ENCODE results near the gene ESPN.

The ESPN gene

DNA sequence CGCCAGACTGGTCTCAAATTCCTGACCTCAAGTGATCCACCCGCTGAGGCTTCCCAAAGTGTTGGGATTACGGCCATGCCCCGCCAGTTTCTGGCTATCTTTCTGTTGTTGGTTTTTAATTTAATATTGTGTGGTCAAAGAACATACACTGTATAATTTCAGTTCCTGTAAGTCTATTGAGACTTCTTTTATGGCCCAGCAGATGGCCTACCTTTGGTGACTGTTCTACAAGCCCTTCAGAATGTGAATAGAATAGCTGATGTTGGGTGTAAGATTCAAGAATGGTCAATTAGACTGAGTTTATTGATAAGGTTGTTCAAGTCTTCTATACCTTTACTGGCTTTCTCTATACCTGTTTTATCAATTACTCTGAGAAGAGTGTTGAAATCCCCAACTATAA is 15.5 kb upstream of the ESPN start:
- DNase-seq: peak; percentile 45

DNA sequence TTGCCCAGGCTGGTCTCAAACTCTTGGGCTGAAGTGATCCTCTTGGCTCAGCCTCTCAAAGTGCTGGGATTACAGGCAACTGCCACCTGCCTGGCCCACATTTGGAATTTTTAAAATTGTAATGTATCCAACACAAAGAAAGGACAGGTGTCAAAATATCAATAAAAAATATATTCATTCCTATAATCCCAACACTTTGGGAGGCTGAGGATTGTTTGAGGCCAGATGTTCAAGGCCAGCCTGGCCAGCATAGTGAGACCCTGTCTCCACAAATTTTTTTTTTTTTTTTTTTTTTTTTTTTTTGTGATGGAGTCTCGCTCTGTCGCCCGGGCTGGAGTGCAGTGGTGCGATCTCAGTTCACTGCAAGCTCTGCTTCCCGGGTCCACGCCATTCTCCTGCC is 14.8 kb upstream of the ESPN start:
- no peak for DNase-seq

DNA sequence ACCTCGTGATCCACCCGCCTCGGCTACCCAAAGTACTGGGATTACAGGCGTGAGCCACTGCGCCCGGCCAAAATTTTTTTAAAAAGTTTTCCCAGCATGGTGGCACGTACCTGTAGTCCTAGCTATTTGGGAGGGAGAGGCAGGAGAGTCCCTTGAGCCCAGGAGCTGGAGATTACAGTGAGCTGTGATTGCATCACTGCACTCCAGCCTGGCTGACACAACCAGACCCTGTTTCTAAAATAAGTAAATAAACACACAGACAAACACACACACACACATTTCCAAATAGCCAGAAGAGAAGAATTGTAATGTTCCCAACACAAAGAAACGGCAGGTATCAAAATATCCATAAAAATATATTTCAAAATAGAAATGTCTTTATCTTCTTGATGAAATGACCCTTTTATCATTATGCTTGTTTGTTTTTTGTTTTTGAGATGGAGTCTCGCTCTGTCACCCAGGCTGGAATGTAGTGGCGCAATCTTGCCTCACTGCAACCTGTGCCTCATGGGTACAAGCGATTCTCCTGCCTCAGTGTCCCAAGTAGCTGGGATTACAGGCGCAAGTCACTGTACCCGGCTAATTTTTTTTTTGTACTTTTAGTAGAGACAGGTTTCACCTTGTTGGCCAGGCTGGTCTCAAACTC is 14.2 kb upstream of the ESPN start:
- no peak for DNase-seq

DNA sequence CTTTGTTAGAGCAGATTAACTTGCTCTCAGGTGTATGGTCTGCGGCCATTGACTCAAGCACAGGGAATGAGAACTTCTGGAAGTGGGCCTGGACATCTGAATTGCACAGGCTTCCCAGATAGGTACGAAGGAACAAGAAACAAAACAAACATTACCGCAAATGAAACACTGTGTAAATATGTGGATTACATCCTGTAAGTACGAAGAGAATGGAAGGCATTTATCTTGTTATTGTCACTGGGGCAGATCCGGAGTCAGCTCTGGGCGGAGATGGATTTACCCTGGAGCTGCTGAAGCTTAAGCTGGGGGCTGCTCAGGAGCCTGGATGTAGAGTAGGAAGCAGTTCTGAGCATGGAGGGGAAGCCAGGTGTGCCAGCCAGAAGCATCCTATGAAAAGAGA is 11.7 kb upstream of the ESPN start:
- no peak for DNase-seq

DNA sequence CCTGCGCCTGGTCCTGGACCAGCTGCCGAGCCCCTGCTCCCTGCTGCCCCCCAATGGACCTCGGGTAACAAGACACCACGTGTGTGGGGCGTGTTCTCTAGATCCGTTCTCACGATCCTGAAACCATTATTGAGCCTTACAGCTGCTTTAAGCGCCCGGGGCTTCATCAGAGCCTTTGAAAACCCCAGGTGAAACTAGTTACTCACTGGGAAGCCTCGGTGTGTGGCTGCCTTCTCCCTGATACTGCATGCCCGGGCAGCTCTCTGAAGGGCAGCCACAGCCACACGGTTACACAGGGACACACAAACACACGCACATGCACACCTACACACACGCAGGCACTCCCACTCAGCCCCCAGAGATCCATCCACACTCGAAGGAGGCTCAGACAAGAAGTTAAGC is 10.1 kb upstream of the ESPN start:
- peak; percentile 36 for DNase-seq

DNA sequence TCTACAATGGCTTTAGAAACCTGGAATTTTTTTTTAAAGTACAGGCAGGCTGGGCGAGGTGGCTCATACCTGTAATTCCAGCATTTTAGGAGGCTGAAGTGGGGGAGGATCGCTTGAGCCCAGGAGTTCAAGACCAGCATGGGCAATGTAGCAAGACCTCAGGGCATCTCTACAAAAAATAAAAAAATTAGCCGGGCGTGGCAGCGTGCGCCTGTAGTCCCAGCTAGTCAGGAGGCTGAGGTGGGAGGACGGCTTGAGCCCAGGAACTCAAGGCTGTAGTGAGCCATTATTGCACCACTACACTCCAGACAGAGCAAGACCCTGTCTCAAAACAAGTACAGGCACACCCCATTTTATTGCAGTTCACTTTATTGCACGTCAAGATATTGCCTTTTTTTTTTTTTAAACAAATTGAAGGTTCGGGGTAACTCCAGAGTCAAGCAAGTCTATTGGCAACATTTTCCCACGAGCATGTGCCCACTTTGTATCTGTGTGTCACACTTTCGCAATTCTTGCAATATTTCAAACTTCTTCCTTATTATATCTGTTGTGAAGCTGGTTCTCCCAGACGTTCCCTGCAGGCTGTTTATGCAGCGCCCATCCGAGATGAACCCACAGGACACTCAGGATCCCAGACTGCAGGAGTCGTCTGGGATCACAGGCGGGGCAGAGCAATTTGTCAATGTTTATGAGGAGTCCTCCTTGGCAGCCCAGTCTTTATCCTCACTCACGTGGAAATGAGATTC is 9.5 kb upstream of the ESPN start:
- peak; percentile 55 for DNase-seq

DNA sequence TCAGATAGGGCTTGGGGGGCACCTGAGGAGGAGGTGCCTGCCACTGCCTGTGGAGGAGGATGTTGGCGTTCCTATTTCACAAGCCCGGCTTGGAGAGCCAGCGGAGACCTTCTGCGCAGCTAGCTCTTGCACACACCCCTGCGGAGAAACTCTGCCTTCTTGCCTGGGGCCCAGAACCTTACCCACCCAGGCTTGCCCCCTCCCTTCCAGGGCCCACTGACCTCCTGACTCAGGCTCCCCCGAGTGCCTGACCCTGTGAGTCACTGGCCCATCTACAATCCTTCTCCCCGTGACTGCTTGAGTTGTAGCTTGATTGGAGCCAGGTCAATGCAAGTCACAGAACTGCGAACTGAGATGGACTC is 8.3 kb upstream of the ESPN start:
- no peak for DNase-seq

DNA sequence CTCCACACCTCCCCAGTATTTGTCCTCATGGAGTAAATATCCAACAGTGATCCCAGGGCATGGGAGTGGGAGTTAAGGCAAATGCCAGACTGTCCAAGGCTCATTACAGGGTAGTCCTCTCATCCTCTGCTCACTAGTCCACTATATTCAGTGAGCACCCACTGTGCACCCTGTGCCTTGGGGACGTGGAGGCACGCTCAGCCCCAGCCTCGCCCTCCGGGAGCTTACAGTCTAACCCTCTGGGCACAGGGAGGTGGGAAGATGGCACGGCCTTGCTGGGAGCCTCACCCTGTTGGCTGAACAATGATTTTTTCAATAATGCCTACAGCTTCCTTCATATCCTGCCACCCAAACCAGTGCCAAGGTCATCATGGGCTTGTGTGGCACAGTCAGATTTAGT is 7.7 kb upstream of the ESPN start:
- DNase-seq: no peak

DNA sequence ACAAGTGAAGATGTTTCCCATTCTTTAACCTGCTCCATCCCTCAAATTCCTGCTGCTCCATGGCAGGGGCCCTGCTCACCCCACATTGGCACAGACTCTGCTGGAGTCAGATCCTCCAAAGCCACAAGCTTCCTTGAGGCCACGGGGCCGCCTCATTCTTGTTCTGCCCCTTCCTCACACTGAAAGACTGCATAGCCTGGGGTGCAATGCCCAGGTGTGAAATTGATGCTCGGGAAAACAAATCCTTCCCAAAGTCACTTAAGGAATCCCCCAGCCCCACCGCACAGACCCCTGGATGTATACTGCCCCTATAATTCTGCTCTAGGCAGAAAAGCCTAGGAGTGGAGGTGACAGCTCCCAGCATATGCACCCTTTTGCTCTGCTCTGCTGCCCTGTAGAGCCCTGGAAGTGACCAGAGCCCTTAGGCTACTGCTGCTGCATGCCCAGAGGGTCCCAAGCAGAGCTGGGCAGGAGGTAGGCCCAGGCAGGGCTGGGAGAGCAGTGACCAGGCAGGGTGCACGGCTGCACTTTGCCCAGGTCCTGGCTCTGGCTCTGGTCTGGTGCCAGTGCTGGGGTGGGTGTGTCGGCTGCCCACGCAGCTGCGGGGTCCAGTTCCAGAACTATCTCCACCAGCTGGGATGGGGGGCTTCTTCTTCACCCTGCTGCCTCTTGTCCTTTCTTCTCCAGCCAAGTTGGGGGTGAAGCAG is 6.5 kb upstream of the ESPN start:
- DNase-seq: no peak

DNA sequence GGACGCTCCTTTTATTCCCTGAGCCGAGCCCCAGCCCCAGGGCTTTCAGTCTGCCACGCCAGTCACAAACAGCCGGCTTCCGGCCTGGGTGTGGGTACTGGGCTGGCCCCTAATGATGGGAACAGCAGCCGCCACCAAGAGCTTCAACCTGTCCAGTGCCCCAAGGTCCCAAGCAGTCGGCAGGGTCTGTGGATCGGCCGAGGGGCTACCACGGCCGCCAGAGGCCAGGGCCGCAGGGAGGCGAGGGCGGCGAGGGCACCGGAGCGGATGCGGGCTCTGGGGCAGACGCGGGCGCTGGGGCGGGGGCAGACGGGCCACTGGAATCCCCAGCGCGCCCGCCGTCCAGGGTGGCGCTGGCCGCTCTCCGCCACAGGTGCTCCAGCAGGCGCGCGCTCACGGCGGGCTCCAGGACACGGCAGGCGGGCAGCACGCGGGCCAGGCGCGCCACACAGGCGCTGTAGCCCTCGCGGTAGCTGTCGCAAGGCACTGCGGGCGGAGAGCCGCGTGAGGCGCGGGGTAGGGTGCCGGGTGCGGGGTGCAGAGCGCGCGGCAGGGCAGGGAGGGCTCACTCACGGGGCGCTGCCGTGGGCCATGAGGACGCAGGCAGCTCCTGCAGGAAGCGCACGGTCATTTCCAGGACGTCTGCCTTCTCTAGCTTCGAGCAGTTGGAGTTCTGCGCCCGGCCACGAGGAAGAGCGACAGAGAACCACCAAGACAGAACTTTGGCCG is 5.7 kb upstream of the ESPN start:
- DNase-seq: no peak

DNA sequence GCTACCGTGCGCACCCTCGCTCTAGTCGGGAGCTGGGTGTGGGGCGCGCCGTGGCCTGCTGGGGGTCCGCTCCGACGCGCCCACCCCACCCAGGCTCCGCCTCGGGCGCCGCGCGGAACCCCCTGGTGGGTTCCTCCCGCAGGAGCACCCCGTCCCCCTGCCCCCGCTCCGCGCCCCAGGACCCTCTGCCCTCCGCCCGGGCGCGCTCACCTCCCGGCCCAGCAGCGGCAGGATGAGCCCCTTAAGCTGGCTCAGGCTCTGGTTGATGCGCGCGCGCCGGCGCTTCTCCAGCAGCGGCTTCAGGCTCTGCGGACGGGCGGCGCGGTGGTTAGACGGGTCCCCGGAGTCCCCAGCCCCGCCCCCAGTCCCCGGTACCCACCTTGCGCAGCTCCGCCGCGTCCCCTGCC is 5.2 kb upstream of the ESPN start:
- no peak for DNase-seq

DNA sequence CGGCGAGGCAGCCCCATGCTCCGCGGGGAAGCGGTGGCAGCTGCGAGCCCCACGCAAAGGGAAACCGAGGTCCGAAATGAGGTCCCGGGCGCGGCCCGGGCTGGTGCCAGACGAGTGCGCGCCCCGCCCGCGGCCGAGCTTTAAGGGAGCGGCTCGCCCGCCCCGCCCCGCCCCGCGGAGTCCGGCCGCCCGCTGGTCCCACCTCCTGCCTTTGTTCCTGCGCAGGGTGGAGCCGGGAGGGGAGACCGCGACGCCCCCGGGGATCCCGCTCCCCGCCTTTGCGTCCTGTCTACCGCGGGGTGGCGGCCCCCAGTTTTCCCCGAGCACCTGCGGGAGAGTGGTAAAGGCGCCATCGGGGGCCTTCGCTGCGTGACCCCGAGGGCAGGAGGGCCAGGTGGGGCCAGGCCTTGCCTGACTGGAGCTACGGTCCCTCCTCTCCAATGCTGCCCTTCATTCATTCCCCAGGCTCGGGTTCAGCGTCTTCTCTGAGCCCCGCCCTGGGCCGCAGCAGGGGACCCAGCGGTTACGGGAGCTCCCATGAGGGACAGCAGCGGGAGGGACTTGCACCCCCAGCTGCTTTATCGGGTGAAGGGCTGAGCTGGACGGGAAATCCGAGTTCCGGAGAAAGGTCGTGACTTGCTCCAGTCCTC is 4.6 kb upstream of the ESPN start, which contains the start of gene HES2:
TSS of gene HES2 (minus strand) at position 116 of the 650 bp plus-strand sequence. CDS start at position 17, 99 bp downstream.
- DNase-seq: no peak

DNA sequence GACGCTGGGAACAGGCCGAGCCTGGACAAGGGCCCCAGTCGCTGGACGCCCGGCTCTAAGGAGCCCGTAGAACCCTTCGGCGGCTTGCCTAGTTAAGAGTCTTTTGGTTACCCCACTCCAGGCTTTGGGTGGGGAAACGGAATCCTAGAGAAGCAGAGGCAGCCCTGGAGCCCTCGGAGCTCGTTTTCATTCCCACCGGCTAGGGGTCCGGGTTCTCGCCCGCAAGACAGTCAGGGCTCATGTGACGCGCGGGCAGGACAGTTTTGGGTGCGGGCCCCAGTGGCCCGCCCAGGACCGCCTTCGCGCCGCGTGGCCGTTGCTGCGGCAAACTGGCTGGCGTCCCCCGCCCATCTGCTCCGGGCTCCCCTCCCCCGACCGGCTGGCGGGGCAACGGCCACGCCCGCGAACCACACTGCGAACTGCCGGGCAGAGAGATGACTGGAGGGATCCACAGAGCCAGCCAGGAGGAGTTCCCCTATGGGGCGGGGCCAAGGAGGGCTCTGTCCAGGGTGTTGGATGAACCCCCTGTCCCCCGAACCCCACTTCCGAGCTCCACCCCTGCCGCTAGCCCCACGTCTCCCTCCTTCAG is 4.0 kb upstream of the ESPN start:
- peak; percentile 37 for DNase-seq

DNA sequence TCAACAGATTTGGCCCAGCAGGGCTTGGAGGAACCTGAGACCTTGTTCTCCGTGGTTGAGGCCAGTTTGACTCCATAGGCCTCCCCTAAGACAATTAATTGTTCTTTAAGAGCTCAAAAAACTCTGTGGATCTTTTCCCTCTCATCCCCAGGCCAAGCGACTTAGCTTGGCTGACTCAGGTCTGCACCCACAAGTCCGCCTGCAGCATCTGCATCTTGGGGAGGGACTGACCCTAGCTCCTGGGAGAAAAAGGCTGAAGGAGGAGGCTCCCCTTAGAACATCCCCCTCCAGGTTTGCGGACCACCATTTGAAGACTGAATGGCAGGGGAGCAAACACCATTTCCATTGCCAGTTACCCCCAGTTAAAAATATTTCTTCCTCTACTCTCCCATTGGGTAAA is 3.3 kb upstream of the ESPN start:
- DNase-seq: no peak

DNA sequence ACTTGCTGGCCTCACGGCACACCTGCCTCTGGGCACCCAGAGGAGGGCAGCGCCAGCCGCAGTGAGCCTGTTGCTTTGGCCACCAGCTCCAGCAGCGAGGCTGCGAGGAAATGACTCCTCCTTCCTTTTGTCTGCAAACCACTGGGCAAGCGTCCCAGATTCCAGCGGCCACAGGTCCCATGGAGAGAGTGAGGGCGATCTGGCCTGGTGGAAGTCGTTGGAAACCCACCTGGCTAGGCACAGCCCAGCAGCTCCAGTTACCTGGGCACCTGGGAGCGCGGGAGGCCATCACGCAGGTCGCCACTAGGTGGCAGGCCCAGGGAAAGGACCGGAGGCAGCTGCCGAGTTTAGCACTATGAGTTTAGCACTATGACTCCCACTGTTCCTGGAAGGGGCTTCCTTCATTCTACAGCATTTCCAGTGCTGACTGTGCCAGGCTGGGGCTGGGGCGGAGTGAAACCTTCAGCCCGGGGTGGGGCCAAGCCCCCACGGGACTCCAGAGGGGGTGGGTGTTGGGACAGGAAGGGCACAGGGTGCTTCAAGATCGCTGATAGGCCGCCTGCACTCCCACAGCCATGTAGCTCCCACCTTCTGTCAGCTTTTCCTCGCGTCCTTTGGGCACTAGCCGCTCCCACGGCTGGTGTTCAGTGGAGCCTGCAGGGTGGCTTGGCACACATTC is 1.1 kb upstream of the ESPN start:
- no peak for DNase-seq

DNA sequence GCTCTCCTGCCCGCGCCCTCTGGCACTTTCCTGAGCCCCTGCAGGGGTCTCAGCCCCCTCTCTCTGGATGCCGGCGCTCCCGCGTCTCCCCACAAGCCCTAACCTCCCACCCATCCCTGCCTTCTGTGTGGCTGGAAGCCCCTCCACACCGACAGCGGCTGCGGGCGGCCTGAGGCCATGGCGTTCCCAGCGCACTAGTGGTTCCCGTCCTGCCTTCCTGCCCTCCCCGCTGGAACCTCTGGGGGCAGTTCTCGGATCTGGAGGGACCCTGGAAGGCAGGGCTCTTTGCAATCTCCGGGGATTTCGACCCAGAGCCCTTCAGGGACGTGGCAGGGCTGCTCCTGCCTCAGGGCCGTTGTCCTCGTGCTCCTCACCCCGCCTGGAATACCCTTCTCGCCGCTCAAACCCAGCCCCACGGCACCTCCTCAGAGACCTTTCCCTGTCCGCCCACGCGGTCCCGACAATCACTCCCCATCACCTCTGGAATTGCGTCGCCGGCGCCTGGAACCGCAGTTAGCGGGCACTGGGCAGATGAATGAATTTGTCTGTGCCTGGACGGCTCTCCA is 493 bp upstream of the ESPN start:
- no peak for DNase-seq

DNA sequence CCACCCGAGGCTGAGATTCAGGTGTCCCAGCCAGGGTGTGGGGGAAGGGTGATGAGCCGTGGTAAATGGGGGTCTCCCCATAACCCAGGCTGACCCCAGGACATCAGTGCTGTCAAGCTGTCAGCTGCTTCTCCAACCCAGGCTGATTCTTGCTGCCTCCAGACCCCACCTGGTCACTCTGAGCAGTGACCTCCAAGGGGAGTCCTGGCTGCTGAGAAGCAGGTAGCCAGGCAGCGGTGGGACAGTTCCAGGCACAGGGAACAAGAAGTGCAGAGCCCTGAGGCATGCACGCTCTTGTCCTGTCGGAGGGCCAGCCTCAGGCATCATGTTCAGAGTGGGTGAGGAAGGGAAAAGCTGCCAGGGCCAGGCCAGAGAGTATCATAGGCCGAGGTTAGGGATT is 1.1 kb downstream of the ESPN start:
- no peak for DNase-seq

DNA sequence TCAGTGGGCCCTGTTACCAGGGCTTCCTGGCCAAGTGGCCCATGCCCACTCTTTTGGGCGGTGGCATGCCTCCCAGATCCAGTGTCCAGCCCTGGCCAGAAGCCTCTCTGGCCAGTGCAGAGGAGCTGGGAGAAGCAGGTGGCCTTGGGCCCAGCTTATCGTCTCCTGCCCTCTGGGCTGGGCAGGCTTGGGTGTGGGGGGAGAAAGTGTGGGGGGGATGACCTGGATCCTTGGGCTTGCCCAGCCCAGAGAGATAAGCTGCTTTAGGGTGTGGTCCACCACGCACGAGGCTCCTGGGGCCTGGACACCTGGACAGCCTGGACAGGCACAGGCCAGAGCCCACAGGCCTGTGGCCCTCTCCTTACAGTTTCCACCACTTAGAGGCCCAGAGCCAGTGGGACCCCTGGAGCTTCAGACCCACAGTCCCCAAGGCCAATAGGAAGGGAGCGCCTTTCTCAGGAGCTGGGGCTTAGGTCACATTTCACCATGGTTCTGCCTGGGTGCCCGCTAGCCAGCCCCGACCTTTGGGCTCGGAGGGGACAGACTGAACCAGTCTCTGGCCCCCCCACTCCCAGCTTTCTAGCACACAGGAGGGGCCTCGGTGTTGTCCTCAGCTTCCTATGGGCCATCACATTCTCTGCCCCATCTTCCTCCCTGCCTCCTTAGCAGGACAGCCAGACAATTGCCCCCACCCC is 1.8 kb downstream of the ESPN start:
- no peak for DNase-seq

DNA sequence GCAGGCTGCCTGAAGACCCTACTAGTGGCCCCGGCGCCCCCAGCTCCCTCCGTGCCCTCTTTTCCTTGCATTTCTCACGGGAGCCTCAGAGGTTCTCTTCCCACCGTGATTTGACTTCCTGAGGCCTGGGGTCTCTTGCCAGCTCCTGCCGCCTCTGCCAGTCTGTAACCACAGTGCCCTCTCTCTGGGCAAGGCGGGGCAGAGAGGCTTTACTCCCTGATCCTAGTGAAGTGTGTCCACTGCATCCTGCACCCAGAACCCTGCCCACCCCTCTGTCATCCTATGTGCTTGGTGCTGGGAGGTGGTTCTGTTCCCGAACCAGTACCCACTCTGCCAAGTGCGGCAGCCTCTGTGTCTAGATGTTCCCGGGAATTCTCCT is 2.4 kb downstream of the ESPN start:
- no peak for DNase-seq

DNA sequence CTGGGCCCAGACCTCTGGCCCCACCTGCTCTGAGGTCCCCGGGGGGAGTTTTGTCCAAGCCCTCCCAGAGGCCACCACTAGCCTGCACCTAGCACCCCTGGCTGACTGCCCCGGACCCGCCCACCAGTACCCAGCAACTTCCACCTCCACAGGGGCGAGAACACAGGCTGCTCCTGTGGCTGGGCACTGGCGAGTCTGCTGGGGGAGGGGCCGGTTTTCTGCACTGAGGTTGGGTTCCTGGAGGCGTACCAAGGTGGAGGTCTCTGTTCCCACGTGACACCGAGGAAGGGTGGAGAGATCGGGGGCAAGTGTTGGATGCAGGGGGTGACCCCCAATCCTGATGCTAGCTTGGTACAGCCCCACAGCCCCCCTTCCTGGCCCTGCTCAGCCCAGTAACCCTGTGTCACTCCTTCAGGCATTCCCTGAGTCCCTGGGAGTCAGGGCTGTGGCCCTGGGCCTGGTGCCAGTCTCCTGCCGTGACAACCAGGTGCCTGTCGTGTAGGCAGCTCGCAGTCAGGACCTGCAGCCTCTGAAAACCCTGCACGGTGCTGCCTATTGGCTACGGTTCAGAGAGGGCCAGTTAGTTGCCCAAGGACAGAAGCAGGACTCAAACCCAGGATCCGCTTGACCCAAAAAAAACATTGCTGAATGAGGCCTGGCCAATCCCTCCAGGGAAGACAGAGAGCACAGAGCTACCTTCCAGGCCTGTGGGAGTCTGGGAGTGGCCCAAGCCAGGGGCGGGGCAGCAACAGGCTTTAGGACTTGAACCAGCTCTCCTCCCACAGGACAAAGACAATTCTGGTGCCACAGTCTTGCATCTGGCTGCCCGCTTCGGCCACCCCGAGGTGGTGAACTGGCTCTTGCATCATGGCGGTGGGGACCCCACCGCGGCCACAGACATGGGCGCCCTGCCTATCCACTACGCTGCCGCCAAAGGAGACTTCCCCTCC is 3.1 kb downstream of the ESPN start:
- DNase-seq: no peak

Measured in MV-4-11 (cell line).